DND-41 (cell line): ENCODE data around the gene RXRB.

Source experiments
- CTCF ChIP-seq: IDR thresholded peaks from 2 replicates; pipeline ENCODE4 v1.5.1; 2012; ENCODE audit warnings: borderline replicate concordance, low read length, moderate library complexity, mild to moderate bottlenecking; ENCODE audit not compliant: poor library complexity, severe bottlenecking; ENCODE audit errors: extremely low read depth
- EZH2 ChIP-seq: IDR thresholded peaks from 3 replicates; pipeline ENCODE4 v1.6.1; 2012; ENCODE audit warnings: borderline replicate concordance, low read depth, mild to moderate bottlenecking, moderate library complexity, low read length, inconsistent platforms; ENCODE audit not compliant: severe bottlenecking

DNA sequence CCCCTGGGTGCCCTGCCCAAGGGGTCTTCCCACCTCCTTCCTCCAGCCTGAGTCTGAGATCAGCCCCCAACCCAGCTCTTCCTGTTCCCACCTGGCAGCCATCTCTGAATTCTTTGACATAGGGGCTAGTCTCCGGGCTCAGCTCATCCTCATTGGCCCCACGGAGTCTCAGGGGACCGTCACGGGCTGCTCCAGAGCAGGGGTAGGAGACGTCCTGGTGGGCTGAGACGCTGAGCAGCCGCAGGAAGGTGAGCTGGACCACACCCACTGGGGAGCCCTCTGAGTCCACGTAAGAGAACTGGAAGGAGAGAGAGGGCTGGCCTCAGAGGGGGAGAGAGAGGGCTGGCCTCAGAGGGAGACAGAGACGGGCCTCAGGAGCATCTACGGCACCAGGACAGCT lies 36.3 kb downstream of the RXRB start:
- no peak for TF ChIP-seq CTCF
- no peak for TF ChIP-seq EZH2
